Sigmoid colon (tissue), 7 donors: ENCODE results near the gene SLC4A7. TPM values are rescaled to one million over a fixed set of nuclear protein-coding genes. Genes with fewer than 3 reads are reported as not detected.

Source experiments
- DNase-seq: peaks from one replicate; pipeline ENCODE4 v3.0.0-alpha.2; 2019
- H3K27ac ChIP-seq, 4 donors: fragments of 200-600 bp; sonication (generic); one replicate each; pipeline ENCODE4 v1.5.1; 2016 to 2019; ENCODE audit warnings: mild to moderate bottlenecking in 1 of 4
- H3K27me3 ChIP-seq, 3 donors: fragments of 200-600 bp; sonication (generic); one replicate each; pipeline ENCODE4 v1.5.1; 2019; ENCODE audit warnings: mild to moderate bottlenecking in 1 of 3
- H3K36me3 ChIP-seq, 4 donors: fragments of 200-600 bp; sonication (generic); one replicate each; pipeline ENCODE4 v1.5.1; 2016 to 2019
- H3K4me1 ChIP-seq, 4 donors: fragments of 200-600 bp; sonication (generic); one replicate each; pipeline ENCODE4 v1.5.1; 2017 to 2019
- H3K4me3 ChIP-seq, 4 donors: fragments of 200-600 bp; sonication (generic); one replicate each; pipeline ENCODE4 v1.5.1; 2017 to 2019; ENCODE audit warnings: mild to moderate bottlenecking in 2 of 4, moderate library complexity in 1 of 4
- H3K9me3 ChIP-seq, 4 donors: fragments of 200-600 bp in 3 of 4; sonication (generic) in 3 of 4; one replicate each; pipeline versions ENCODE4 v1.5.1 to v1.6.1; 2013 to 2019
- CTCF ChIP-seq, 4 experiments: fragments of 450-650 bp in 3 of 4; fragments of 200-600 bp in 1 of 4; IDR thresholded peaks; one replicate each; pipeline ENCODE4 v1.5.1; 2016 to 2019; ENCODE audit warnings: antibody characterized with exemption in 4 of 4, mild to moderate bottlenecking in 3 of 4, moderate library complexity in 2 of 4
- EP300 ChIP-seq, 4 donors: sonication (generic); formaldehyde crosslinking; IDR thresholded peaks; one replicate each; pipeline ENCODE4 v1.6.1; 2017; ENCODE audit warnings: antibody characterized with exemption in 4 of 4
- POLR2A ChIP-seq, 2 donors: fragments of 450-650 bp; IDR thresholded peaks; one replicate each; pipeline ENCODE4 v1.6.1; 2016; ENCODE audit warnings: antibody characterized with exemption in 2 of 2, mild to moderate bottlenecking in 2 of 2, moderate library complexity in 2 of 2
- POLR2AphosphoS5 ChIP-seq, 4 donors: sonication (generic); formaldehyde crosslinking; IDR thresholded peaks; one replicate each; pipeline ENCODE4 v1.6.1; 2017; ENCODE audit warnings: antibody characterized with exemption in 4 of 4
- WGBS, 2 donors: extraction: QIAGEN DNeasy Blood & Tissue Kit; methylation state at CpG; one replicate each; pipeline ENCODE4 v1.1.7; 2013; 5-methylcytosine and 5-hydroxymethylcytosine counted together
- intact Hi-C: fragments of 100-400 bp; cut with DNase I; formaldehyde crosslinking; loops from one replicate; pipeline ENCODE4 v1.15.1; 2023
- polyA plus RNA-seq, 3 donors: library from polyadenylated mRNA; stranded (reverse); fragments of 200-250 nt; gene quantifications; one replicate each; pipeline ENCODE4 v1.2.3, GENCODE V29; 2013
- total RNA-seq, 4 donors: library from RNA; depleted of rRNA; stranded (reverse); fragments of >200 nt; gene quantifications; one replicate each; pipeline ENCODE4 v1.1.0, GENCODE V29; 2016
- donor health status: healthy with polysubstance abuse.
- donor health status: Bipolar disorder and iron deficiency.
- donor health status: healthy.

SLC4A7 gene
- total and polyA plus RNA-seq, 7 donors, result 1.6 to 91.0 (median 63.8) TPM

DNA sequence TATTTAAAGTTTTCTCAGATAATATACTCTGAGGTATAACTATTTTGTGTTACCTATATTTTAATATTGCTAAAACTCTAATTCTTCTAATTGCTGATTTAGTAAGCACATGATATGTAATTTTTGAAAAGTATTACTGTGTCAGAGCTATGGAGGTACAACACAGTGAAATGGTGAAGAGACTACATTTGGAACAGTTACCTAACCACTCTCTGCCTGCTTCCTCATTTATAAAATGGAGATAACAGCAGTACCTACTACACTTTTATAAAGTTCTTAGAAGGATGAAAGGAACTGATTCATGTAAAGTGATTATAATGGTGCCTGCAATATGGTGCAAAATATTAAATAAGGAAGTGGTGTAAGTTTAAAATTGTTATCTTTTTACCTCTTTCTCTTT lies 98.7 kb downstream of the SLC4A7 start:
- H3K4me1 ChIP-seq, result peaks cover 0 to 27% (median 13%) of the 10 kb centered on the region in 4 donors
- H3K27me3 ChIP-seq, result no peaks in the 10 kb centered on the region
- no peaks in the 10 kb centered on the region for H3K9me3 ChIP-seq
- intact Hi-C loops, result no loop called here
- no peak overlapping the region for H3K27ac ChIP-seq
- H3K4me3 ChIP-seq, result no peak overlapping the region
- peaks cover 0 to 58% (median 7%) of the 10 kb centered on the region in 4 donors for H3K36me3 ChIP-seq
- DNase-seq, result no peak
- TF ChIP-seq POLR2A (IDR thresholded peaks at IDR 0.05) (no peak), POLR2AphosphoS5 (IDR thresholded peaks at IDR 0.05) (no peak), CTCF (IDR thresholded peaks at IDR 0.05) (no peak), EP300 (IDR thresholded peaks at IDR 0.05) (no peak)

DNA sequence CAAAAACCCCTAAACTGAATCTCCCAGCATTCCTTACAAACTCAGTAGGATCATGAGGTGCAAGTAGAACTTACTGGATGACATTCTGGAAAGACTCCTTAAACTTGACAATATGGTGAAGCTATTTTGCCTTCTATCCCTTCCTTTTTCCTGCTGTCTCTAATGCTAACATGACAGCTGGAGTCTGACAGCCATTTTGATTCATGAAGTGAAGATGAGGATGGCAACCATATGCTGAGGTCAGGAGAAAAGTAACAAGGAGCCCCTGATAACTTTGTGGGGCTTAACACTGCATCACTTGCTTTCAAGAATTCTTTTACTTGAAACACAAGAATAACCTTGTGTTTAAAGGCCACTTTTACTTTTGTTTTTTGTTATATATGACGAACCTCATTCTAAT lies 100.0 kb downstream of the SLC4A7 start:
- intact Hi-C loops, result no loop called here
- 95 to 97% methylated on average over 1 of the region's 1 CpG for WGBS, 2 donors

DNA sequence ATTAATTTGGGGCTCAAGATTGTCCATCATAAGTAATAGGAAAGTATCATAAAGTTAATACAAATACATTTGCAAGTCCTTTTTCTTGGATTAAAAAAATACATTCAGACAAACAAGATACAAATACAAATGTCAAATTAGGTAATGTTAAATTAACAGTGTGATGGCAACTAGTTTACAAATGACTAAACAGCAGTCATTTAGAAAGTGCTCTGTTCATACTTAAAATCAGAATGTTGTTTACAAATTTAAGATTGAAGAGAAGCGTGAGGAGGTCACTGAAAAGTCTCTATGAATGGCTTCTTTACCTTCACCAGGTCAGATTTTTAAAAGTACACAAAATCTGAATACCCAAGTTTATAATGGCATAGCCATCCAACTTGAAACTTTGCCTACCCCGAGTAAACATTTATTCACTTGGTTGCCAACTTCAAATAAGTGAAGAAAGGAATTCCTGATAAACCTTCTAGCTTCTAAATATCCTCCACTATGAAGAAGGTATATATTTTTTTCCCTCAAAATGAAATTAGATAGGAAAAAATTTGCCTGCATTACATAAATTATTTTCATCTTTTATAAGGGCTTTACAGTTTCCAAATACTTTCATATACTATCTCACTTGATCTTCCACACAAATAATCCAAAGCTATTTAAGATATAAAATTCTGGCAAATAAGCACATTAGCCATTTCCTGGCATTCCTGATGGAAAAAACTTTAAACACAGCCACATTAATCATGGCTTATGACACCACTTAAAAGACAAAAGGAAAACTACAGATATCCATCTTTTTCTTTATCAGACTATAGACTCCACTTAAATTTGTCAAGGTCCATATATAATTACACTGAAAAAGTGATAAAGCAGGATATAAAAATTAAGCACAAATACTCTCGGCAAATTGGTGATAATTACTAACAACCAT lies 103.5 kb downstream of the SLC4A7 start:
- intact Hi-C loops, result no loop called here
- H3K4me3 ChIP-seq, result no peak overlapping the region
- no peak for TF ChIP-seq CTCF (IDR thresholded peaks at IDR 0.05)
- TF ChIP-seq POLR2A (IDR thresholded peaks at IDR 0.05), result no peak
- no peak for TF ChIP-seq POLR2AphosphoS5 (IDR thresholded peaks at IDR 0.05)
- no peak for TF ChIP-seq EP300 (IDR thresholded peaks at IDR 0.05)
- peaks cover 0 to 58% (median 8%) of the 10 kb centered on the region in 4 donors for H3K36me3 ChIP-seq
- H3K27ac ChIP-seq, result no peak overlapping the region
- H3K27me3 ChIP-seq, result no peaks in the 10 kb centered on the region
- no peaks in the 10 kb centered on the region for H3K9me3 ChIP-seq
- peaks cover 0 to 11% (median 2%) of the 10 kb centered on the region in 4 donors for H3K4me1 ChIP-seq
- 84 to 90% methylated on average over 3 of the region's 3 CpGs for WGBS, 2 donors
- no peak for DNase-seq

More for the DNA sequence above, 100.0 kb downstream of the SLC4A7 start:
- Histone ChIP-seq H3K4me1 (peaks cover 0 to 29% (median 14%) of the 10 kb centered on the region in 4 donors), H3K27me3 (no peaks in the 10 kb centered on the region), H3K36me3 (peaks cover 0 to 52% (median 5%) of the 10 kb centered on the region in 4 donors), H3K4me3 (no peak overlapping the region), H3K9me3 (no peaks in the 10 kb centered on the region), H3K27ac (no peak overlapping the region)
- DNase-seq, result no peak
- TF ChIP-seq POLR2AphosphoS5 (IDR thresholded peaks at IDR 0.05) (no peak), CTCF (IDR thresholded peaks at IDR 0.05) (no peak), EP300 (IDR thresholded peaks at IDR 0.05) (no peak)

DNA sequence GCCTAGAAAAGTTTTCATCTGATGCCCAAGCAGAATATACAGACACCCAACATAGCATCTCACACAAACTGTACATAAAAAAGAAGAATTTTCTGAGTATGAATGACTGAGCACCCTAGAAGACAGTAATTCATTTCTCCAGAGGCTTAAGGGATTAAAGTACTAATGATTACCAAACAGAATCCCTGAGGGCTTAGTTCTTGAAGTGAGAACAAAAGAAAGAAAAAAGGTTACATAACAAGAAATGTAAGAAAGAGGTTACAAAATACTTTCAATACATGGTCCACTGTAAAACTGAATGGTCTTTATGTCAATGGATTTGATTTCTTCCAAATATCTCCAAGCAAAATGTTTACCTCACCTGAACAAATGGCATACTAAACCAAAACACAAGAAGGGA lies 105.9 kb downstream of the SLC4A7 start:
- H3K27ac ChIP-seq, result no peak overlapping the region
- H3K27me3 ChIP-seq, result no peaks in the 10 kb centered on the region
- H3K36me3 ChIP-seq, result peaks cover 0 to 36% (median 2%) of the 10 kb centered on the region in 4 donors
- DNase-seq, result no peak
- H3K4me3 ChIP-seq, result no peak overlapping the region
- TF ChIP-seq POLR2AphosphoS5 (IDR thresholded peaks at IDR 0.05), result no peak
- no peak for TF ChIP-seq EP300 (IDR thresholded peaks at IDR 0.05)
- TF ChIP-seq CTCF (IDR thresholded peaks at IDR 0.05), result no peak
- TF ChIP-seq POLR2A (IDR thresholded peaks at IDR 0.05), result no peak
- intact Hi-C loops, result no loop called here
- H3K9me3 ChIP-seq, result no peaks in the 10 kb centered on the region
- H3K4me1 ChIP-seq, result peaks cover 0 to 11% (median 2%) of the 10 kb centered on the region in 4 donors
